SK-N-SH (cell line): ENCODE results near the gene C10orf143. TPM values are rescaled to one million over a fixed set of nuclear protein-coding genes. Genes with fewer than 3 reads are reported as not detected.
A peak's percentile ranks its signal among the peaks of the same experiment; 100 is the strongest.

Experiments used
- CTCF ChIA-PET: fragments of 300-600, 350-600 bp; formaldehyde crosslinking; extraction: SDS; loops from one replicate; lab custom pipeline; 2021; lab: Yijun Ruan, JAX
- POLR2A ChIA-PET: fragments of 350-600 bp; sonication (Branson Sonifier 250); formaldehyde crosslinking; extraction: SDS; loops from one replicate; lab custom pipeline; 2020; ENCODE audit warnings: antibody characterized with exemption, inconsistent platforms; lab: Yijun Ruan, JAX
- DNase-seq: peaks from one replicate; pipeline ENCODE4 v3.0.0; 2012
- H2AFZ ChIP-seq: fragments of 200-600 bp; sonication (generic); 2 replicates; pipeline ENCODE4 v1.8.1; 2016; ENCODE audit warnings: antibody characterized with exemption, mild to moderate bottlenecking, low read depth
- H3F3A ChIP-seq: fragments of 200-600 bp; sonication (generic); replicated peaks from 2 replicates; pipeline ENCODE3; 2016; ENCODE audit warnings: antibody characterized with exemption, mild to moderate bottlenecking; ENCODE audit not compliant: insufficient read depth
- H3K27ac ChIP-seq, 2 experiments: fragments of 200-500 bp in 1 of 2; fragments of 200-600 bp in 1 of 2; sonication (Bioruptor generic) in 1 of 2; sonication (generic), shearing (Covaris generic) in 1 of 2; 2 replicates each; pipeline versions ENCODE4 v1.5.1 to v1.6.1; 2014 to 2016; ENCODE audit warnings: low read depth in 2 of 2, inconsistent platforms in 1 of 2, low read length in 1 of 2, mild to moderate bottlenecking in 1 of 2, mixed read lengths in 1 of 2
- H3K27me3 ChIP-seq: fragments of 200-600 bp; sonication (generic), shearing (Covaris generic); 2 replicates; pipeline ENCODE4 v1.6.1; 2016; ENCODE audit warnings: mixed run types; ENCODE audit not compliant: insufficient read depth
- H3K36me3 ChIP-seq, 2 experiments: fragments of 200-500 bp in 1 of 2; fragments of 200-600 bp in 1 of 2; sonication (Bioruptor generic) in 1 of 2; sonication (generic) in 1 of 2; replicated peaks in 1 of 2; 2 replicates each; pipeline versions ENCODE3 to v1.5.1; 2014 to 2016; ENCODE audit warnings: low read length in 1 of 2, mild to moderate bottlenecking in 1 of 2; ENCODE audit not compliant: insufficient read depth in 2 of 2, control insufficient read depth in 1 of 2
- H3K4me1 ChIP-seq, 2 experiments: fragments of 200-500 bp in 1 of 2; fragments of 200-600 bp in 1 of 2; sonication (Bioruptor generic) in 1 of 2; sonication (generic), shearing (Covaris generic) in 1 of 2; 2 replicates each; pipeline versions ENCODE4 v1.5.1 to v1.6.1; 2014 to 2016; ENCODE audit warnings: low read depth in 1 of 2, low read length in 1 of 2, mixed run types in 1 of 2; ENCODE audit not compliant: insufficient read depth in 2 of 2, control insufficient read depth in 1 of 2
- H3K4me2 ChIP-seq: fragments of 200-600 bp; sonication (generic), shearing (Covaris generic); 2 replicates; pipeline ENCODE4 v1.6.1; 2017; ENCODE audit warnings: mixed run types
- H3K4me3 ChIP-seq, 2 experiments: fragments of 200-500 bp in 1 of 2; fragments of 200-600 bp in 1 of 2; sonication (Bioruptor generic) in 1 of 2; sonication (generic), shearing (Covaris generic) in 1 of 2; 2 replicates each; pipeline versions ENCODE4 v1.5.1 to v1.8.1; 2014 to 2016; ENCODE audit warnings: low read depth in 2 of 2, inconsistent platforms in 1 of 2, low read length in 1 of 2, mild to moderate bottlenecking in 1 of 2, mixed read lengths in 1 of 2, moderate library complexity in 1 of 2
- H3K79me2 ChIP-seq: fragments of 200-600 bp; sonication (generic); 2 replicates; pipeline ENCODE4 v1.8.1; 2017; ENCODE audit warnings: mild to moderate bottlenecking; ENCODE audit not compliant: insufficient read depth
- H3K9ac ChIP-seq: fragments of 200-600 bp; sonication (generic); 2 replicates; pipeline ENCODE4 v1.6.1; 2017; ENCODE audit warnings: mixed run types
- H3K9me2 ChIP-seq: fragments of 200-600 bp; sonication (generic); 2 replicates; pipeline ENCODE4 v1.6.1; 2017; ENCODE audit warnings: mixed run types
- H3K9me3 ChIP-seq: fragments of 200-600 bp; sonication (generic); 2 replicates; pipeline ENCODE4 v1.6.1; 2017; ENCODE audit warnings: mixed run types, mild to moderate bottlenecking, moderate library complexity
- H4K20me1 ChIP-seq: fragments of 200-600 bp; sonication (generic); 2 replicates; pipeline ENCODE4 v1.6.1; 2017; ENCODE audit warnings: mild to moderate bottlenecking, mixed run types; ENCODE audit not compliant: insufficient read depth
- ELF1 ChIP-seq: IDR thresholded peaks from 2 replicates; pipeline ENCODE4 v1.4.0; 2012
- EZH2phosphoT487 ChIP-seq: fragments of 200-600 bp; sonication (generic); IDR thresholded peaks from 2 replicates; pipeline ENCODE4 v1.6.1; 2017; ENCODE audit warnings: low read depth, mixed run types, mild to moderate bottlenecking, antibody characterized with exemption, moderate library complexity, borderline replicate concordance
- FOSL2 ChIP-seq: IDR thresholded peaks from 2 replicates; pipeline ENCODE4 v1.4.0; 2012; ENCODE audit warnings: low read depth, mild to moderate bottlenecking, moderate library complexity, borderline replicate concordance
- FOXJ3 ChIP-seq: sonication (generic); formaldehyde crosslinking; IDR thresholded peaks from 2 replicates; pipeline ENCODE4 v1.5.1; 2020; ENCODE audit warnings: mild to moderate bottlenecking, missing genetic modification reagents
- JUND ChIP-seq: IDR thresholded peaks from 2 replicates; pipeline ENCODE4 v1.4.0; 2012
- NFIC ChIP-seq: IDR thresholded peaks from 2 replicates; pipeline ENCODE4 v1.4.0; 2012; ENCODE audit warnings: borderline replicate concordance
- RAD21 ChIP-seq: IDR thresholded peaks from 2 replicates; pipeline ENCODE4 v1.6.1; 2012; ENCODE audit warnings: mild to moderate bottlenecking, low read length
- RFX5 ChIP-seq: IDR thresholded peaks from 2 replicates; pipeline ENCODE4 v1.6.1; 2012; ENCODE audit warnings: mild to moderate bottlenecking, improper control_type of control experiment, low read length
- RXRA ChIP-seq: IDR thresholded peaks from 2 replicates; pipeline ENCODE4 v1.4.0; 2012; ENCODE audit warnings: low read depth, mild to moderate bottlenecking, borderline replicate concordance
- SIN3A ChIP-seq: IDR thresholded peaks from 2 replicates; pipeline ENCODE4 v1.6.1; 2012; ENCODE audit warnings: low read depth, mild to moderate bottlenecking, low read length, moderate library complexity, borderline replicate concordance
- SMC3 ChIP-seq: IDR thresholded peaks from 2 replicates; pipeline ENCODE4 v1.6.1; 2012; ENCODE audit warnings: low read depth, low read length, improper control_type of control experiment
- TEAD4 ChIP-seq: IDR thresholded peaks from 2 replicates; pipeline ENCODE4 v1.4.0; 2012; ENCODE audit warnings: mild to moderate bottlenecking, borderline replicate concordance; ENCODE audit not compliant: insufficient read depth
- WGBS: methylation state at CpG from one replicate; pipeline ENCODE4 v1.1.6; 2017; ENCODE audit warnings: low lambda C conversion rate; 5-methylcytosine and 5-hydroxymethylcytosine counted together
- polyA plus RNA-seq, 3 experiments: library from polyadenylated mRNA; depleted of rRNA; stranded (reverse); fragments of >200 nt; gene quantifications; 2 replicates each; pipeline ENCODE4 v1.2.3, GENCODE V29; 2012
- TF ChIP-seq, protein P1 (sequence below): fragments of 200-600 bp; sonication (generic); IDR thresholded peaks from 2 replicates; pipeline ENCODE4 v1.6.1; 2017; ENCODE audit warnings: antibody characterized with exemption, mild to moderate bottlenecking, moderate library complexity
- TF ChIP-seq, protein P2 (sequence below): fragments of 150-350 bp; IDR thresholded peaks from 2 replicates; pipeline ENCODE4 v1.6.1; 2017; ENCODE audit warnings: antibody characterized with exemption, low read length, low read depth, borderline replicate concordance
- TF ChIP-seq, protein P3 (sequence below): IDR thresholded peaks from 2 replicates; pipeline ENCODE4; 2012
- TF ChIP-seq, protein P4 (sequence below): fragments of 150-350 bp; IDR thresholded peaks from 2 replicates; pipeline ENCODE4 v1.6.1; 2016; ENCODE audit warnings: mild to moderate bottlenecking, low read depth, low read length

C10orf143 gene
- polyA plus RNA-seq, 1 of the 3 experiments (the other 2 are of a cell fraction): 2.2 TPM

DNA sequence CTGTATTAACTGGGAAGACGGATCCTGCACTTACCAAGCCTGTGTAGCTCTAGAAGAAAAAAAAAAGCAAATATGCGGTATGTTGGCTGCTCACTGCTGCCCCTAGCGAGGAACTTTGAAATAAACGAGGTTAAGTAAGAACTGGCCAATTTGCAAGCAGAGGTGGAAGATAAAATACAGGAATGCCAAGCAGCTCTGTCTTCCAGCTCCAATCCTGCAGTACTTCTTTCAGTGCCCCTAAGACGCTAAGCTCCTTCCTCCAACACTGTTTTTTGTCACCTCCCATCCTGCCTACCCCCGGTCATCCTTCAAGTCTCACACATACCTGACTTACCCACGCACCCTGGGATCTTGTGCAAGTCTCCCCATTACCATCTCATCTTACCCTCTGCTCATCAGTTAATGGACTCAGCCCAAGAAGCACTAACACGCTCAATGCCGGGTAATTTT, 809 bp downstream of the C10orf143 start:
- ChIA-PET POLR2A (interaction anchor here (0.6 to 2.7 kb wide), 6 partner anchors 18 to 433 kb away, joined by 3 to 49 read pairs (median 6); partner anchors contain the start of gene GLRX3), CTCF (interaction anchor here (0.6 to 3.7 kb wide), 24 partner anchors 9 to 1079 kb away, joined by 3 to 38 read pairs (median 4); partner anchors contain the start of gene GLRX3)
- Histone ChIP-seq H2AFZ (peak overlapping the region; percentile 97), H3K9me3 (no peaks in the 10 kb centered on the region), H3K79me2 (peaks cover 13% of the 10 kb centered on the region), H3K27me3 (no peaks in the 10 kb centered on the region), H3K9me2 (no peaks in the 10 kb centered on the region), H3K9ac (peak overlapping the region; percentile 89), H3K36me3 (no peaks in the 10 kb centered on the region), H3K4me3 (peak overlapping the region; percentile 76 to 95), H3F3A (peaks cover 7% of the 10 kb centered on the region), H3K4me2 (peak overlapping the region; percentile 96), H4K20me1 (no peaks in the 10 kb centered on the region), H3K27ac (peak overlapping the region; percentile 93 to 95), H3K4me1 (peaks cover 3 to 12% of the 10 kb centered on the region in 2 experiments; a peak in 1 of 4 replicates)
- DNase-seq: peak; percentile 75
- 0% methylated on average over 9 of the region's 9 CpGs for WGBS
- TF ChIP-seq FOSL2 (no peak), JUND (no peak), ELF1 (no peak), RAD21 (peak; percentile 60), FOXJ3 (CRISPR knock-in tag) (no peak), RFX5 (no peak), EZH2phosphoT487 (no peak), TEAD4 (no peak), NFIC (no peak), RXRA (no peak), SMC3 (peak; percentile 33; the same call in 1 of the 2 replicates), SIN3A (no peak)
- TF ChIP-seq, protein P1, sequence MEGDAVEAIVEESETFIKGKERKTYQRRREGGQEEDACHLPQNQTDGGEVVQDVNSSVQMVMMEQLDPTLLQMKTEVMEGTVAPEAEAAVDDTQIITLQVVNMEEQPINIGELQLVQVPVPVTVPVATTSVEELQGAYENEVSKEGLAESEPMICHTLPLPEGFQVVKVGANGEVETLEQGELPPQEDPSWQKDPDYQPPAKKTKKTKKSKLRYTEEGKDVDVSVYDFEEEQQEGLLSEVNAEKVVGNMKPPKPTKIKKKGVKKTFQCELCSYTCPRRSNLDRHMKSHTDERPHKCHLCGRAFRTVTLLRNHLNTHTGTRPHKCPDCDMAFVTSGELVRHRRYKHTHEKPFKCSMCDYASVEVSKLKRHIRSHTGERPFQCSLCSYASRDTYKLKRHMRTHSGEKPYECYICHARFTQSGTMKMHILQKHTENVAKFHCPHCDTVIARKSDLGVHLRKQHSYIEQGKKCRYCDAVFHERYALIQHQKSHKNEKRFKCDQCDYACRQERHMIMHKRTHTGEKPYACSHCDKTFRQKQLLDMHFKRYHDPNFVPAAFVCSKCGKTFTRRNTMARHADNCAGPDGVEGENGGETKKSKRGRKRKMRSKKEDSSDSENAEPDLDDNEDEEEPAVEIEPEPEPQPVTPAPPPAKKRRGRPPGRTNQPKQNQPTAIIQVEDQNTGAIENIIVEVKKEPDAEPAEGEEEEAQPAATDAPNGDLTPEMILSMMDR: peak; percentile 85
- TF ChIP-seq, protein P2, sequence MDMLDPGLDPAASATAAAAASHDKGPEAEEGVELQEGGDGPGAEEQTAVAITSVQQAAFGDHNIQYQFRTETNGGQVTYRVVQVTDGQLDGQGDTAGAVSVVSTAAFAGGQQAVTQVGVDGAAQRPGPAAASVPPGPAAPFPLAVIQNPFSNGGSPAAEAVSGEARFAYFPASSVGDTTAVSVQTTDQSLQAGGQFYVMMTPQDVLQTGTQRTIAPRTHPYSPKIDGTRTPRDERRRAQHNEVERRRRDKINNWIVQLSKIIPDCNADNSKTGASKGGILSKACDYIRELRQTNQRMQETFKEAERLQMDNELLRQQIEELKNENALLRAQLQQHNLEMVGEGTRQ: no peak
- TF ChIP-seq, protein P3, sequence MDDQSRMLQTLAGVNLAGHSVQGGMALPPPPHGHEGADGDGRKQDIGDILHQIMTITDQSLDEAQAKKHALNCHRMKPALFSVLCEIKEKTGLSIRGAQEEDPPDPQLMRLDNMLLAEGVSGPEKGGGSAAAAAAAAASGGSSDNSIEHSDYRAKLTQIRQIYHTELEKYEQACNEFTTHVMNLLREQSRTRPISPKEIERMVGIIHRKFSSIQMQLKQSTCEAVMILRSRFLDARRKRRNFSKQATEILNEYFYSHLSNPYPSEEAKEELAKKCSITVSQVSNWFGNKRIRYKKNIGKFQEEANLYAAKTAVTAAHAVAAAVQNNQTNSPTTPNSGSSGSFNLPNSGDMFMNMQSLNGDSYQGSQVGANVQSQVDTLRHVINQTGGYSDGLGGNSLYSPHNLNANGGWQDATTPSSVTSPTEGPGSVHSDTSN: no peak
- TF ChIP-seq, protein P4, sequence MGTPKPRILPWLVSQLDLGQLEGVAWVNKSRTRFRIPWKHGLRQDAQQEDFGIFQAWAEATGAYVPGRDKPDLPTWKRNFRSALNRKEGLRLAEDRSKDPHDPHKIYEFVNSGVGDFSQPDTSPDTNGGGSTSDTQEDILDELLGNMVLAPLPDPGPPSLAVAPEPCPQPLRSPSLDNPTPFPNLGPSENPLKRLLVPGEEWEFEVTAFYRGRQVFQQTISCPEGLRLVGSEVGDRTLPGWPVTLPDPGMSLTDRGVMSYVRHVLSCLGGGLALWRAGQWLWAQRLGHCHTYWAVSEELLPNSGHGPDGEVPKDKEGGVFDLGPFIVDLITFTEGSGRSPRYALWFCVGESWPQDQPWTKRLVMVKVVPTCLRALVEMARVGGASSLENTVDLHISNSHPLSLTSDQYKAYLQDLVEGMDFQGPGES: no peak
